Measurements from ENCODE around the gene PGLYRP4.
A peak's percentile ranks its signal among the peaks of the same experiment; 100 is the strongest.
"Not testable (repeated sequence)": the region's sequence is repeated elsewhere in the genome, so short reads cannot be mapped to it uniquely, and the experiment has no call there.

PGLYRP4 gene

DNA sequence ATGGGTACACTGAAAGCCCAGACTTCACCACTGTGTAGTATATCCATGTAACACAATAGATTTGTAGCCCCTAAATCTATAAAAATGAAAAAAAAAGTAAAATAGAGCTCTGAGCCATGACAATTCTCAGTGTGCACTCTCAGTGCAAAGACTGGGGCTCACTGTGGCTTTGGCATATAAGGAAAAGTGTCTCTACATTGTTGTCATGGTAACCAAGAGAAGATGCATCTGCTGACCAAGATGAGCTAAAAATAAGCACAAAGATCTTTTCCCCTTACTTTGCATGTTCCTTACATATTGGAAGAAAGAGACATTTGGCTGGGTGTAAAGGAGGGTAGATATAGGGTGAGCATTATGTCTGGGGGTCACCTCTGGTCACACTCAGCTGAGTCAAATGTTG, 12.0 kb downstream of the PGLYRP4 start:
- no peak for DNase-seq

DNA sequence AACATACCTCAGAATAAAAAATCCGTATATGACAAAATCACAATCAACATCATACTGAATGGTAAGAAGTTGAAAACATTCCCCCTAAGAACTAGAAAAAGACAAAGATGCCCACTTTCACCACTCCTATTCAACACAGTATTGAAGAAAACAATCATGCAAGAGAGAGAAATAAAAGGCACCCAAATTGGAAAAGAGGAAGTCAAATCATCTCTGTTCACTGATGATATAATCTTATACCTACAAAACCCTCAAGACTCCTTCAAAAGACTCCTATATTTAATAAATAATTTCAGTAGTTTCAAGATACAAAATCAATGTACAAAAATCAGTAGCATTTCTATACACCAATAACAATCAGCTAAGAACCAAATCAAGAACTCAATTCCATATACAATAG, 14.7 kb downstream of the PGLYRP4 start:
- DNase-seq: no peak

- DNase-seq: no peak
These were observed 23.7 kb downstream of the PGLYRP4 start for GRCh38 chr1:153324912-153325311.

DNA sequence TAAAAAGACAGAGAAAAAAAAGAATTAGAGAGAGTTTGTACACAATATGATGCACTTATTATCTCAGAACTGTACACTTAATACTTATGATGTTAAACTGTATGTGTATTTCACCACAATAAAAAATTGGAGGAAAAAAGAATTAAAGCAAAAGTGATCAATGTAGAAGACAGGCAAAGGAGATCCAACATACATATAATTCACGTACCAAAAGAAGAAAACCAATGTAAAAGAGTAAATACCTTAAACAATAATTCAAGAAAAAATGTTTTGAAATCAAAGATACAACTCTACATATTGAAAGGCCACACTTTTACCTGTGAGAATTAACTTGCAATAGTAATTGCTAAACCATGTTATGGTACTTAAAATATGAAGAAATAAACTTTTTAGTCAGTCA, 26.1 kb downstream of the PGLYRP4 start:
- no peak for DNase-seq

- DNase-seq: not testable (repeated sequence)
These were observed 30.5 kb downstream of the PGLYRP4 start for GRCh38 chr1:153318145-153318544.

DNA sequence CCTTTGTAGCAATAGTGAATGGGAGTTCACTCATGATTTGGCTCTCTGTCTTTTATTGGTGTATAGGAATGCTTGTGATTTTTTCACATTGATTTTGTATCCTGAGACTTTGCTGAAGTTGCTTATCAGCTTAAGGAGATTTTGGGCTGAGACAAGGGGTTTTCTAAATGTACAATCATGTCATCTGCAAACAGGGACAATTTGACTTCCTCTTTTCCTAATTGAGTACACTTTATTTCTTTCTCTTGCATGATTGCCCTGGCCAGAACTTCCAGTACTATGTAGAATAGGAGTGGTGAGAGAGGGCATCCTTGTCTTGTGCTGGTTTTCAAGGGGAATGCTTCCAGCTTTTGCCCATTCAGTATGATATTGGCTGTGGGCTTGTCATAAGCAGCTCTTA, 32.6 kb downstream of the PGLYRP4 start:
- DNase-seq: not testable (repeated sequence)

GRCh38 chr1:153314388-153314787, 34.3 kb downstream of the PGLYRP4 start:
- not testable (repeated sequence) for DNase-seq

- no peak for DNase-seq
These were observed 35.4 kb downstream of the PGLYRP4 start for GRCh38 chr1:153313288-153313687.

- no peak for DNase-seq
These were observed 36.0 kb downstream of the PGLYRP4 start, which contains the start of gene PGLYRP3 for GRCh38 chr1:153312570-153313186. Gene PGLYRP3, minus strand, starts transcription at chr1:153312952. Its CDS starts 2,287 bp downstream, at chr1:153310665.

- DNase-seq: no peak
These were observed 38.1 kb downstream of the PGLYRP4 start for GRCh38 chr1:153310526-153310925.

GRCh38 chr1:153309441-153309840, 39.2 kb downstream of the PGLYRP4 start:
- DNase-seq: no peak

DNA sequence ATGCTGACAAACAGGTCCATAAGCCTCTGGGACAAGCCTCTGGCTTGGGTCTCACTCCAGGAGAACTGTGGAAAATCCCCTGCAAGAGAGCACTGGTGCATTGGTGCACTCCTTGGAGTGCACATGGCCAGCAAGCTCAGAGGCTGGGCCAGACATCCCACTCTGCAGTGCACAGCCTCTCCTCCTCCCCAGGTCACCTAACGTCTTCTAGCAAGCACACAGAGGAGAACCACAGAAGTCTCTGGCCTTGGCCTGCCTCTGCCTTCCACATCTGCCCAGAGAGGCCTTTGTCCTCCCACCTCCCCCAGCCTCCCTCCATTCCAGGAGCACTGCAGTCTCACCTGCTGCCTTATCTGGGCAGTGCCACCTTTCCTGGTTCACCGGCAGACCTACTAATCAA, 40.1 kb downstream of the PGLYRP4 start:
- DNase-seq: no peak

- no peak for DNase-seq
These were observed 41.4 kb downstream of the PGLYRP4 start for GRCh38 chr1:153307221-153307600.

DNA sequence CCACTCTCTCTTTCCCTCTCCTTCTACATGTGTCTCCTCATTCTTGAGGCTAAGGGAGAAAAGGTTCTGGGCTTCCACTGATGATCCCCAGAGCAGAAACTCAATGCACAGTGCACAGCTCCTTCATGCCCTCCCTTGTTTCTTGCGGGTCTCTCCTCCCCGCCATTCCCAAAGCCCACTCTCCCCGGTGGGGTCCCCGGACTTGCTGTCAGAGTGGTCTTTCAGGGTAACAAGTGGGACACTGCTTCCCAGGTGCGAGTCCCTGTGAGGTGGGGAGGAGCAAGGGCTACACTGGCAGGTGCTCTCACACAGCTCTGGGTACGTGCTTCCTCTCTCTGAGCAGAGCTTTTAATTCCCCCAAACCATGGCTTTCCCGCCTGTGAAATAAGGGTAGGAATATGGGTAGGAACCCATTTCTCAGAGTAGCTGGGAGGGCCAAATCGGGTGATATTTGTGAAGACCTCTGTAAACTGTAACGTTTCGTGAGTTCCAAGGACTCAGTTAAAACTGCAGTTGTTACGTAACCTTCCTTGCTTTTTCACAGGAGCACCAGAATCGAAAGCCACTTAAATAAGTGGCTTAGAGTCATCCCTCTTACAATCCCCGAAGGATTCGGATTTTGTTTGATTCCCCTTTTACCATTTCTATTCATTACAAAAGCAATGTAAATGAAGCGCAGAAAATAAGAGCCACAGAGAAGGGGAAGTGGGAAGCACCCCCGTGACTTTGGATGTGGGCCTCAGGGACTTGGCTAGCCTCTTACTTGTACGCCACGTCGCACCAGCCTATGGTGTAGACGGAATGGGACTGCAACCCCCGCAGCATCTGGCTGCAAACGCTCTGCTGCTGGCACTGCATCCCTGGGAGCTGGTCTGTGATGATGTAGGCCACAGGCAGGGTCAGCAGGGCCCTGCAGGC, 42.1 kb downstream of the PGLYRP4 start:
- DNase-seq: no peak

DNA sequence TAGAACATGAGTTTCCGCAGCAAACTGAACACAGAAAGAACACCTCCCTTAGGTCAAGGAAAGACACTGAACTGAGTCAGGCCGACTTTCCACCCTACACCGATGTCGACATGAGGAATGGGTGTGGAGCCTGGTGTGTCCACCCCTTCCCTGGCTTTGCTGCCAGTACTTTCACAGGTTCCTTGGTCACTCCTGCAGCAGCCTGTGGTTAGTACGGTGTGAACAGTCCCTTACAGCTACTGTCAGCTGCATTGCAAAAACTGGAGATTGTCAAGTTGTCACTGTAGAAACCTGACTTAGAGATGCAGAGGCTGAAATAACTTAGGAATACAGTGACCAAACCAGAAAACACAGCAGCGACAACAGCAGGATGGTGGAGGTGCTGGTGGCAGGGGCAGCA, 43.0 kb downstream of the PGLYRP4 start:
- DNase-seq: no peak

DNA sequence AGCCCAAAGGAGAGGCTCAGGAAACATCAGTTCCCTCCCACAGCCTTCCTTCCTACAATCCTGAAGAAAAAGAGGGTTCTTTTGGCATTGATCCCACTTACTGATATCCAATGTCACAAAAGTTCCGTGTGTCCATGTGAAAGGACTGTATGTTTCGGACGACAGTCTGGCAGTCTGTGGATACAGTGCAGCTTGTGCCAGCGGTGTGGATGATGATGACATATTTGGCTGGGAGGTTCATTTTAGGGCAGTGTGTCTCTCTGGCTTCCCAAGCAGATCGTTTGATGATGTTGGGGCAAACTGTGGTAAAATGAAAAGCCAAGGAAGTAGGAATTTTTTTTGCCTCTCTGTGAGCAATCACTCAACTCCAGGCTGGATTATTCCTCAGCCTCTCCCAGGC, 46.3 kb downstream of the PGLYRP4 start:
- no peak for DNase-seq

- no peak for DNase-seq
These were observed 54.8 kb downstream of the PGLYRP4 start for GRCh38 chr1:153293851-153294250.

DNA sequence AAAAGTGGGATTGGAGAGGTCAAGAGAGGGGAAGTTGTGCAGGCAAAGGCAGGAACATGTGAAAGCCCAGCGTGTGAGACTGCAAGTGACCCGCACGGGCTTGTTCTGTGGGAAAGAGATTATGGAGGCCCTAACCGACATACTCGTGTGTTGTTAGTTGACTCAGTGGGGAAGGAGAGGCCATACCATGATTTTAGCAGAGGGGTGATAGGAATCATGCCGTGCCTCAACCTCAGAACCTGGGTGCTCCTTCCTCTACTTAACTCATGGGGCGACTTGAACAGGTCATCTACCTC, 55.2 kb downstream of the PGLYRP4 start:
- no peak for DNase-seq

DNA sequence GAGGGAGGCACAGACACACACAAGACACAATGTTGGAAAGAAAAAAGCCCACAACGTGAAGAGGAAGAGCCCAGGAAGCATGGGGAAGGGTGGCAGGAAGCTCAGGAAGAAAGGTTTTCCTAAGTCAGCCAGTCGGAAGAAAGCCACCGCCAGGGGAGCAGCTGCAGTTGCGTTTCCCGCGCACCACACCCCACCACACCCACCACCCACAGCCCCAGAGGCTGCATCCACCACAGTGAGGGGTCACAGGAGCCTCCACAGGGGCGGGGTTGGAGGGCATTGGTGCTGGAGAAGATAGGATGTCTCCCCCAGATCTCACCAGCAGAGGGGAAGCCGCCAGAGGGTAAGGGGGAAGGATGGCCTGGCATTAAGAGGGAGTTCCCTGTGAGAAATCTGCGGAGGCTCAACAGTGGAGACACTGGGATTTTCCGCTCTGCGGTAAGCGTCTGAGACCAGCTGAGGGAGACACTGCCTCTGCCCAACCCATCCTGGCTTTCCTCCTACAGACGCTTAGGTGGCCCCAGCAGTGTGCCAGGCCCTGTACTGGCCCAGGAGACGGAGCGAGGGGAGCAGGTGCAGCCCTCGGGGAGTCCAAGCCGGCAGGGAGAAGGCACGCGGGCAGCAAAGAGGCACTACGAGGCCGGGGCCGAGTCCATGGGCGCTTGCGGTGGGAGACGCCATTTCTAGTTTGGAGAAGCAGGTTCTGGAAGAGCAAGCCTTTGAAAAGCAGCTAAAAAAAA, 55.7 kb downstream of the PGLYRP4 start:
- DNase-seq: no peak

- no peak for DNase-seq
These were observed 56.5 kb downstream of the PGLYRP4 start for GRCh38 chr1:153292185-153292584.

DNA sequence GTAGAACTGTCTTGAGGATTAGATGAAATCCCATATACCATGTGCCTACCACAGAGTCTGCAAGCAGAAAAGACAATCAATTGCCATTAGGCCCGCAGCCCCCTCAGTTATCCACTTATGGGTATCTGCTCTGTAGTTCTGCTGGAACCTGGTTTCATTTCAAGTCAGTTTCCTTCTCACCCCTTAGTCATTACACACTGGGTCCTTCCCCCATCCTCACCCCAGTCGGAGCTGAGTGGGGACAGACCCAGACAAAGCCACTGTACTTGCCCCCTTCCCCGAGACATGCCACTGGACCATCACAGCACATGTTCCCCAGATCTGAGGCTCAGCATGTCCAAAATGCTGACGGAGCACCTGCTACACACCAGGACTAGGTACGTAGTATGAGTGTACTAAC, 57.1 kb downstream of the PGLYRP4 start:
- no peak for DNase-seq

DNA sequence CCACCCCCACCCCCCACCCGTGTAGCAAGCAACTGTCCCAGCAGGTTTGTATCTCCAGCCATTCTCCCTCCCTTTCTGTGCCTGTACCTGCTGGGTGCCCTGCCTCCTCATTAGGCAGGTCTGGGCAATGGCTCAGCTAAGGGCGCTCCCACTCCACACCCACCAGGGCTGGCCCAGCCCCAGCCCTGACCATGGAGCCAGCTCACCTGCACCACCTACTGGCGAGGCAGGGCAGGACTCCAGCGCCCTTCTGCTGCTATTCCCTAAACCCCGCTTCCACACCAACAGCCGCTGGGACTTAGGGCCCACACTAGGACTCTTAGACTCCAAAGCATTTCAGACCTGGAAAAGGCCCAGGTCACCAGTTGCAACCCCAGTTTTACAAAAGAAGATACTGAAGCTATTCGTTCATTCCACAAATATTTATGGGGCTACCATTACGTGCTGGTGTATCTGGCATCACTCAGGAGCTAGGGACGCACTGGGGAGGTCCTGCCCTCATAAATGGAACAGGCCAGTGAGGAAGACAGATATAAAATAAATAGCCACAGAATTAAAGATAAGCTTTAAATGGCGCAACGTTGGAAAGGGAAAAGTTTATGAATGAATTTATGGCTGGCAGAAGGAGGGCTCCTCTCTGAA, 59.9 kb downstream of the PGLYRP4 start:
- DNase-seq: peak; percentile 51

All from activated CD4-positive, alpha-beta T cell treated with anti-CD3 and anti-CD28 coated beads for 48 hours (primary cell).